ENCODE measurements around the gene CNTN5.
"Not testable (repeated sequence)": the region's sequence is repeated elsewhere in the genome, so short reads cannot be mapped to it uniquely, and the experiment has no call there.

The CNTN5 gene

DNA sequence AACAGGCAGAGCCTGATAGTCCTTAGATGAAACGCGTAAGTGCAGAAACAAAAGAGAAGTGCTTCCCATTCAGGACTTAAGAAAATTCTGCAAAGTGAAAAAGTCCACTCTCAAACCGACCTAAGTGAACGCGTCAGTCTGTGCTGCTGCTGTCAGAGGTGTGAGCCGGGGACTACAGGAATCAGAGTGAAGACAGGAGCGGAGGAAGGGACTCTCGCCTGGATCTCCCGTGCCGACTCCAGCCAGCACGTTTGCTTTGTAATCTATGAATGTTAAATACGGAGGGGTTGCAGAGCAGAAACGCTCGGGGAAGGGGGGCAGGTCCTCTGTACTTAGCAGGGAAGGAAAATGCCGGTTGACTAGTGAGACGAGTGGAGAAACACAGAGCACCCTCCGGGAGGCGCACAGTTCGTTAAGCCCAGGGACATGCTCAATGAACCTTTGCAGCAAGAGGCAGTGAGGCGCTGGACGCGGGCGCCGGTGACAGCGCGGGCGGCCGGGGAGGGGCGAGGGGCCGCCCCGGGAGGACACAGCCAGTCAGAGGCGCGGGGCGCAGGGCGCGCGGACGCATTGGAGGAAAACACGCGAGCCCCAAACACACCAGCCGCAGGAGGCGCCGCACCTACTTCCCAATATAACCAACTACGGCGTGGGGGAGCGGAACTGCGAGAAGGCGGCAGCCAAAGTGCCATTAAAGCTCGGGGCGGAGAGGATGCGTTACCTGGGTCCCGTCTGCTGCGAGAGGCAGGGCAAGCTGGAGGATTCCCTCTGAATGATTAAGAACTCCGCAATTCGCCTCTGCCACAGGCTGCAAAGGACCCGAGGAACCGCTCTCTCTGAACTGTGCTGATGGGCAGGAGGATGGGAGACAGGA, at the start of gene CNTN5:
CNTN5 (plus strand) TSS at position 598 of the 874 bp plus-strand sequence.
- DNase-seq (ENCODE audit: low spot score), result no peak

DNA sequence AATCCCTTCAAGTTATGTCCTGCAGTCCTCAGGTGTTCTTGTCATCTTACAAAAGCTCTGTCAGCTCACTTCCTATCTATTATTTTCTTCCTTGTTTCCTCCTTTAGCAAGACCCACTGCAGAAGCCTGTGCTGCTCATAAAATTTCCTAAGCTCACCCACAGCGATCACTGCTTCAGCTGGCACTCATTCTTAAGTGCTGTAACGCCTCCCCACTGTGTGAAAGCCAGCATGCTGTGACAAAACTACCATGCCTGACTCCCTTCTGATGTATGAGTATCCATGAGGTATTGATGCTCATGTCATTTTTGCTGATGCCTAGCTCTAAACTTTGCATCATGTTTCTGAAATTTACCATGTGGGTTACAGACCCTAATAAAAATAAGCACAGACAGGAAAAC, 41.5 kb upstream of the CNTN5 start:
- DNase-seq (ENCODE audit: low spot score), result no peak

DNA sequence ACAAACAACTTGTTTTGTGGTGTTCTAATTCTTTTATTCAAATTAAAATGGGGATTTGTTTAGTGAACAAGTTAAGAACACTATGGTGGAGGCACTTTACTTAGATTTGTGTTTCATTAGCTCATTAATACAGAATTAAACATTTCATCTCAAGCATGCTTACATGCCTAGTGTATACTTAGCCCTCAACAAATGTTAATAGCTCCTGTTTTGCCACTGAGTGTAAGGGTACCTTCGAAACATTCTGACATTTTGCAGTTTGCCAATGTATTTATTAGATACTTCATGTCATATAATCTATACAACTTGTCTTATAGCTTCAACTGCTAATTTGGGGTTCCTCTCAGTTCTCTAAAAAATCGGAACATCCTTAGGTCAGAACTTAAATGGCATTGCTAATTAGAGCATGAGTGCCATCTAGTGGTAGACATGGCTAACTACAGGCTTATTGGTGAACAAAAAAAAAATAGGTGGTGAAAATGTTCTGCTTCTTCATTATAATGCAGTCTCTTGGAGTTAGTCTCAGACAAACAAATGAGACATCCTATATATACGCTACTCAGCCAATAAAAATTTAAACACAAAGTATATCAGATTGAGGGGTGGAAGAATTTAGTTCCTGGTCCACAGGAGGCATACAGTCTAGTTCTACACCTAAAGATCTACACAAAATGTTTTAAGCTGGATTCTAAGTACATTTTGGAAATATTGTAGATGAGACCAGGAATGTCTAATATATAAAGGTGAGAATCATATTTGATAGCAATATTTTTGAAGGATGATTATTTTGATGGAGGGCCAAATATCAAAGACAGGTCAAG, 4.9 kb upstream of the CNTN5 start:
- peak; percentile 76 for DNase-seq (ENCODE audit: low spot score)

DNA sequence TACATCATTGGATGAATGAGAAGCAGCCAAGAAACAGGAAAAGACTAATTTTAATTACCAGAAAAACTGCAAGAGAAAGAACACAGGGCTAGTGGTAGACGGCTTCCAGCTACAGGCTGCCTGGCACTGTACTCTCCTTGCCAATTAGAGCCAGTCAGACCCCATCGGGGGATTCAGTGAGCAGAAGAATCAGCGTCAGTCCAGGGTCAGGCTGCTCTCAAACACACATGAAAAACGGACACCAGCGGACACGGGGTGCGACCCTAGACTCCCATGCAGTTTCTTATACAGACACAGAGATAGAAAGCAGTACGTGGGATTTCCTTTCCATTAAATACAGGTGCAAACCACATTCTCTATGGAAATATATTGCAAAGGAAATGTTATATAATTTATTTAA, 1.1 kb upstream of the CNTN5 start:
- no peak for DNase-seq (ENCODE audit: low spot score)

DNA sequence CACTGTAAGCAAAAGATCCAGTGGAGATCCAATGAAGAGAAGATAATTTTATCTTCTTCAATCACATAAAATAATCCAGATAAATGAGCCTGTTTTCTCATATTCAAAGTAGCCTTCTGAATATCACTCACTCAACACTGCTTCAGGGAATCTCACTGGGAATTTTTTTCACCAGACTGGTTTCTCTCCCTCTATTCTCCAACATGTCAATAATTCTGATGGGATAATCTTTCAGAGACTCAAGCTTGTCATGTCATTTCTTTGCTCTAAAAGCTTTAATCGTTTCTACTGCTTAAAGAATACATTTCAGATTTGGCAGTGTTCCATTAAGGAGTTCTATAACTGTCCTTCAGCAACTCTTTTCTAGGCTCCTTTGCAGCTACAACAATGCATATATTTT, 16.3 kb downstream of the CNTN5 start:
- no peak for DNase-seq (ENCODE audit: low spot score)

DNA sequence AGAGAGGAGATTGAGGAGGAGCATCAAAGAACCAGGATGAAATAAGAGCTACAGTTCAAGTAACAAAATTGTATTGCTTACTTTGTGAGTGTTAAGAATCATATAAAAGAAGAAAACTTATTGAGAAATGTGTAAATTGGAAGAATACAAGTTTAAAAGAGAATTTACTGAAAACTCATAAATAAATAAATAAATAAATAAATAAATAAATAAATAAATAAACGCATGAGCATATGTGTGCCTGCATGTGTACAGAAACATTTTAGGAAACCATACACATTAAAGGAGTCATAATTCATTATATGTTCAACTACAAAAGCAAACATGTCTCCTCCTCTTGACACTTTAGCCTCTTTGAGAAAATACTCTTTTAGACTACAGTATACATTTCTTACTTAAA, 42.6 kb downstream of the CNTN5 start:
- DNase-seq (ENCODE audit: low spot score), result no peak

DNA sequence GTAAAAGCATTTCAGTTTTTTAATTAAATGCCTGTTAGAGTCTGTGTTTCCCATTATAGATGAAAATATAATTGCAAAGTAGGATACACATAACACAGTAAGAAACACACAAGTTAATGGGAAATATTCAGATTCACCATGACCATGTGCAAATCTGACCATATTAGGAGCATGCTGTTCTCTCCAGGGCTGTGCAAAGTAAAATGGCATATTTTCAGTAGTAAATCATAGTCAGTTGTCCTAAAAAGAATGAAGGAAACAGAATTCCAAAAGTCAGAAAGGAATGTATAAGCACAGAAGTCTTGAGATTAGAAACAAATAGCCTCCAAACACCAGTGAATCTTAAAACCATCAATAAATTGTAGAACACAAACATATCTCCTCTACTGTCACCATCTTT, 44.4 kb downstream of the CNTN5 start:
- DNase-seq (ENCODE audit: low spot score), result no peak

DNA sequence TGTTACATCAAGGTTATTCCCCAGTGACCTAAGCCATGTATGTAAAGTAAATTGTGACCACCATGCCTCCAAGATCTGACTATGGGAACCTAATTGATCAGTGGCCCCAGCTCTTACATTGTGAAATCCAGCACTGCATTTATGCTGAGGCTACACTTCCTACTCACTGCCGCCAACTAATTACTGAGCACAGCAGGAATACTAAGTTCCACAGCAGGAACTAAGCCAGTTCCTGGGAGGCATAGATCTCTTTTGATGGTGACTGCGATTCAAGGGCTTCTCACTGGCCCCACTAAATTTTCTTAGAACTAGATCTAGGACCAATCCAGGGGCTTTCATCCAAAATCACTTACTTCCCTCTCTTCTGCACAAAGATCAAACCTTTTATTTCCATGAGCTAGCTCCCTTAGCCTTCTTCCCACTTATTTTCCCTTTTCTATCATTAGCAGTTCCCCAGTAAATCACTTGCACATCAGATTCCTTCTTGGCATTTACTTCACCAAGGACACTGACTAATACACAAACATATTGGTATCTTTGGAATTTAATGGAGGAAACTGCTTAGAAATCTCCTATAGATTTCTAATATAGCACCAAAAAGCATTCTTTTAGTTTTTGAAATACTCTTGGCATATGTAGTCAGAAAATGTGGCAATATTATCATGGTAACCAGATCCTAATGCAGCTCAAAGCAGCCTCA, 46.0 kb downstream of the CNTN5 start:
- DNase-seq (ENCODE audit: low spot score), result no peak

DNA sequence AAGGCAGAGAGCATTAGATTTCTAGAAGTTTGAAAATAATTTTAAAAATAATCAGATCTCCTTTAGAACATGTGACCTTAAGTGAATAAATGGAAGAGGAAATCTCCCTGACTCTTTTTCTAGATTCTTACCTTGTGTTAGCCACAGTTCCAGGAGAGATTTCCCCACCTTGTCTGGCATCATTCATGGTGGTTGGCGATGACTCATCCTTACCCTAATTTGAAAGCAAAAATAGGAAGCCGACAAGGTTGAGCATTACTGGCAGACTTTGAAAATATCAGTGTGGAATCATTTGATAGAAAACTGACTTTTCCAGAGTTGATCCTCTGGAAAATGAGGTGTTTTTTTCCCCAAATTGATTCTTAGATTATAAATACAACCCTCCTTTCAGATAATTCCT, 48.1 kb downstream of the CNTN5 start:
- DNase-seq (ENCODE audit: low spot score), result no peak

DNA sequence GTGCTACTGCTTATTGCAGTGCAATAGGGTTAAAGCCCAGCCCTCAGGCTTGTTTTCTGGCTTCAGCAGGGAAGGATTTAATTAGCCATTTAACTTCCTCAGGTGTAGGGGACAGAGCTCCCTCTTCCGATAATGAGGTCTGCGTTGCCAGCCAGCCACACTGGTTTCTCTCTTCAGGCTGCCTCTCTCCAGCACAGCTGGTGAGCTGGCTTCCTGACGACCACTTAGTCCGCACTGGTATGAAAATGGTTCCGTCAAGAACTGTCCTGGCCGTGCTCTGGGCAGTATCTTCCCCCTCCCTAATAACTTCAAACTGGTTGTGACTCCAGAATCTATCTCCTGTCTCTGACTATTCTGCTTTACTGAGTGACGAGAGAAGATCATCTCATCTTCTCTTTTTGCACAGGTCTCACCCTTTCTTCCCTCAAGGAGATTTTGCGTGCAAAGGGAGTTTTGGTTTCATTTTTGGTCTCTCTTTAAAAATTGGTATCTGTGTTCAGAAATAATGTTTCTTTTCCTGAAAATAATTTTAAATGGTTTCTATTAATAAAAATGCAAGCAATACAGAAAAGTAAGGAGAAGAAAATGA, 49.2 kb downstream of the CNTN5 start:
- peak; percentile 0 for DNase-seq (ENCODE audit: low spot score)

DNA sequence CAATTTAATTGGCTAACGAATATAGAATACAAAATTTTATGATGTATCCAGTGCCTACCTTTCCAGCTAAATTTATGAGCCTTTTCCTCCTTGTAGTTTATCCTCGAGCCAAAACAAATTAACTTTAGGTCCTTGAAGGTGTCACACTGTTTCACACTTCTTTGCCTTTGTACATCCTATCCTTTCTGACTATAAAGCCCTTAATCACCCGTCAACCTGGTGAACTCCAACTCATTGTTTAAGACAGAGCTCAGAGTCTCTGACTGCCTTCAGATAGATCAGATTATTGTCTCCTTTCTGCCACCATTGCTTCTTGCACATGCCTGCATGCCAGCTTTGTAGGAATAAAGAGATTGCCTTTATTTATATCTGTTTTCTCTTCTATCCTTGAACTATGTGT, 58.8 kb downstream of the CNTN5 start:
- no peak for DNase-seq (ENCODE audit: low spot score)

DNA sequence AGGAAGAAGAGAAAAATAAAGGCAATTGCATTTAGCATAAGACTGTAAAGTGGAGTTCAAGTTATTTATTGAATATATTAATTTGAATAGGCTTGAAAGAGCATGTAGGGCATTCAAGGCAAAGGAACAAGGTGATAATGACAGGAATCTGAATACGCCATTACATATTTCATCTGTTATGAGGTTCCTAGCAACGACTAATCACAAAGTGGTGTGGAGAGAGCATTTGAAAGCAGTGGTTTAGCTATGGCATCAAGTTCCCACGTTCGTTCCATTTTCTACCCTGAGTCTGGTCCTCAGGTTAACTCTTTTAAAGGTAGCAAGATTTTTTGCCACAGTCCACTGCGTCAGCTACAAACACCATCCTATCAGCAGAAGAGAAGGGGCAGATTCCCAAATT, 59.4 kb downstream of the CNTN5 start:
- DNase-seq (ENCODE audit: low spot score), result no peak

DNA sequence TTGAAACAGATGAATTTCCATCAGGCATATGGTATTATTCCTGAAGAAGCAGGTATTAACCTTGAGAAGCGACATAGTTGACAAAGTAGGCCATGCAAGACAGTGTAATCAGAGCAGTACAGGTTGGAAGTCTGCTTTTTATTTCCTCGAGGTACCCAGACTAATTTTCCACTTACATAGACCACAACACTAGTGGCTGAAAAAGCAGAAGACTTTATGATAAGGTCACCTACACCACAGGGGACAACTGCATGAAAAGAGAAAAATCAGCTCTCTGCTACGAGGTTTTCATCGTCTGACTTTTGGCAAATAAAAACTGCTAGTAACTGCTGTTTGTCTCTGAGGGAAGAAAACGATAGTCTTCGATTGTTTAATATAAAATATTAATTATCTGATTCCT, 77.5 kb downstream of the CNTN5 start:
- DNase-seq (ENCODE audit: low spot score), result no peak

DNA sequence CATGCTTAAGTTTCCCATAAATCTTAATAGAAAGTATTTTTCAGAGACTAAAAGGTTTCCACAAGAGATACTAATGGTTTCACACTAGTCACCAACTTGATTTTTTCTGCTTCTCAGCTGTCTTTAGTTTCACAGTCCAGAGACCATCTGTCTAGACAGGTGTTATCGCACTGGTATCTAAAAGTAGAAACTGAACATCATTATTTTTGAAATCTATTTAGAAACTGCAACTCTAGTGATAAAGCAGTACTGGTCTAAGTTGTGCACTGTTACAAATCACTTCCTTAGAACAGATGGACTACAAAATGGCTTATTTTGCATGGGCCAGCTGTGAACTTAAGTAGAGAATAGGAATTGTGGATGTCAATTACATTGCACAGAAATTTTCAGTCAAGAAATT, 78.0 kb downstream of the CNTN5 start:
- DNase-seq (ENCODE audit: low spot score), result no peak

DNA sequence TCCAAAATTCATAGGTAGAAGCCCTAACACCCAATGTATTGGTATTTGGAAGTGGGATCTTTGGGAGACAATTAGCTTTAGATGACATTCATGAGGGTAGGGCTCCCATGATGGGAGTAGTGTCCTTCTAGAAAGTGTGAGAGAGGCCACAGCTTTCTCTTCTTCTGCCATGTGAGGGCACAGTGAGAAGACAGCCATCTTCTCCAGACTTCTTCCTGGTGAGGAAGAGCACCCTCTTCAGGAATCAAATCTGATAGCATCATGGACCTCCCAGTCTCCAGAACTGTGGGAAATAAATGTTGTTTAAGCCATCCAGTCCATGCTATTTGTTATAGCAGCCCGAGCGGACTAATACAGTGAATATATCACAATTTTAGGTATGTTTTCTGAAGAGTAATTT, 96.9 kb downstream of the CNTN5 start:
- peak; percentile 2 for DNase-seq (ENCODE audit: low spot score)

DNA sequence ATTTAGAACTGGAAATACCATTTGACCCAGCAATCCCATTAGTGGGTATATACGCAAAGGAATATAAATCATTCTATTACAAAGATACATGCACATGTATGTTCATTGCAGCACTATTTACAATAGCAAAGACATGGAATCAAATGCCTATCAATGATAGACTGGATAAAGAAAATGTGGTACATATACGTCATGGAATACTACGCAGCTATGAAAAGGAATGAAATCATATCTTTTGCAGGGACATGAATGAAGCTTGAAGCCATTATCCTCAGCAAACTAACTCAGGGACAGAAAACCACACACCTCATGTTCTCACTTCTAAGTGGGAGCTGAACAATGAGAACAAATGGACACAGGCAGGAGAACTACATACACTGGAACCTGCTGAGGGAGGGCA, 113.1 kb downstream of the CNTN5 start:
- DNase-seq (ENCODE audit: low spot score), result not testable (repeated sequence)

DNA sequence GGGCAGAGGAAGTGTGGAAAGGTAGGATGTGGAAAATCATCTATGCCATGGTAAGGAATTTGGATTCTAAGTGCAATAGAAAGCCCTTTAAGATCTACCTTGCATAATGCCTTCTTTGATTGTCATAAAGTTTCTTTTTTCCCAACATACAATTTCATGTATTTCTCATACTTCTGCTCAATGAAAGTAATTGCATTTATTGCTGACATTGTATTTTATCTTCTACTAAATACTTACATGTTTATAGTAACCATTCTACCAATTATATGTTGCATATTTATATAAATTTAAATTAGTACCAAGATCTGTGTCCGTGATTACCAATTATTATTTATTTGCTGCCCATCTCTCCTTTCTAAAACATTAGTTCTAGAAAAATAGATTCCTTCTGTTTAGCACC, 114.8 kb downstream of the CNTN5 start:
- no peak for DNase-seq (ENCODE audit: low spot score)

DNA sequence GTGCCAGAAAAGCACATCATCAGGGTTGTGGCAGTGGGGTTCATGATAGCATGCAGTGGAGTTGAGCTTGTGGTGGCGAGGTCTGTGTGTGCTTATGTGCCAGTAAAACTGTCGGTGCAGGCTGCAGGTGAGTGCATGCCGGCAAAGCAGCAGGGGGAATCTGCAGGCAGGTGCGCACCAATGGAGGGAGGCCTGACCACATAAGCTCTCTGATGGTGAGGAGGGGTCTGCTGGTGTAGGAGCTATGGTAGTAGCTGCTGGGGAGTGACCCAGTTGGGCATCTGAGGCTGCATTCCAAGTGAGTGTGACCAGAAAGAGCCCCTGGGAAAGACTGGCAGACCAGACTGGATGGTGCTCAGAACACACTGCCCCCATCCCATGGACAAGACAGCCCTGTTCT, 121.5 kb downstream of the CNTN5 start:
- no peak for DNase-seq (ENCODE audit: low spot score)

DNA sequence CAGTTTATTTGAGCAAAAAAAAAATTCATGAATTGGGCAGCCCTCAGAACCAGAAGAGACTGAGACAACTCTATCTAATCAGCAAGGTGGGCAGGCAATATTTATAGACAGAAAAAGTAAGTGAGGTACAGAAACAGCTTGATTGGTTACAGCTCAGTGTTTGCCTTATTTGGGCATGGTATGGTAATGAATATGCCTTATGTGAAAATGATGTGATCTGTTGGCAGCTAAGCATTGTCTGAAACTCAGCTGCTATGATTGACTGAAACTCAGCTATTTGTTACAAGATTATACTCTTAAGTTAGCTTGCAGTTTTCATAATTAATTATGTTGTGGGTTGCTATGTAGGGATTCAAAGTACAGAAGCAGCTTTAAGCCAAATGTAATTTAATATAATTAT, 127.6 kb downstream of the CNTN5 start:
- DNase-seq (ENCODE audit: low spot score), result no peak

DNA sequence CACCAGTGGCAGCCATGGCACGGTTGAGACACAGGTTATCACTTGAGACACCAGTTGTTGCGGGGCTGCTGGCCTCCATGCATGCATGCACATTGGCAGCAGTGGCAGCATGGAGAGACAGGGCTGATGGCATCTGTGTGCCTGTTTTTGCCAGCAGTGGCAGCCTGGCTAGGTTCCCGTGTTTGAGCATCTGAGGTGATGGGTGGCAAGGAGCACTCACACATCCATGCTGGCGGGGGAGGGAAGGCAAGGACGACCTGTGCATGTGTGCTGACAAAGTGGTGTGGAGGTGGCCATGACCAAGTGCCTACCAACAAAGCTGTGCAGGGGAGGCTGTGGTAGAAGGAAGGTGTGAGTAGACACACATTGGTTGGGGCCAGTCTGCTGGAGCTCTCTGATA, 133.5 kb downstream of the CNTN5 start:
- no peak for DNase-seq (ENCODE audit: low spot score)

DNA sequence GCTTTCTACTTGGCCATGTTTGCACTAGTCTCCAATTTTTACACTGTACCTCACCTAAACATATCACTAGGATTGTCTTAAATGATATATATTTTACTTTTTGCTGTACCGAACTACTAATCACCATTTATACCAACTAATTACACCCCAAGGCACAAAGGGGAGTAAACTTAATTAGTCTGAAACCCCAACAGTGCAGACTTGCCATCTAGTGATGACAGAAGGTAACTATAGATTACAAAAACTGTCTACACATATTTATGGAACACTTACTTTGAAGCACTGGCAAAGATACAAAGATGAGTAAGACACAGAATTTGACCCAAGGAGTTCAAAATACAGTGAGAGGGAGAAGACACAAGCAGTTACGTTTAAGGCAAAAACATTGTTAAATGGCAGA, 139.7 kb downstream of the CNTN5 start:
- no peak for DNase-seq (ENCODE audit: low spot score)

DNA sequence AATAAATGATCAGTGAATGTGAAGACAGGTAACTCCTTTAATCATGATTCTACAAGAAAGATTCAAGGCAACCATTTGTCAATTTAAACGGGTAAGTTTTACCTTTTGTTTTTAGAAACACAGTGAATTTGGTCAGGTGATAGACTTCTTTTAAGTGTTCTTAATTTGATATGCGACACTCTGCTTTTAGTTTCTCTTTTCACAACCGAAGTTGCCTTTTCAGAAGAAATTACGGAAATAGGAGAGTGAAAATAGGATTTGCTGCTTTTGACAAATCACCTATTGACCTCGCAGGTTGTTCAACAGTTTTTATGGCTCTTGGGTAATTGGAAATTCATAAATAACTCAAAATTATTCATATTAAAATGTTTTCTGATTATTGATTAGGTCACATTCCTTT, 142.1 kb downstream of the CNTN5 start:
- DNase-seq (ENCODE audit: low spot score), result no peak
